Bronchial epithelial cell (primary cell): ENCODE measurements around the gene ADCY6. TPM values are rescaled to one million over a fixed set of nuclear protein-coding genes. Genes with fewer than 3 reads are reported as not detected.

ENCODE experiments used
- DNase-seq: peaks from one replicate; pipeline ENCODE4 v3.0.0-alpha.2; 2010; ENCODE audit warnings: low read depth
- FAIRE-seq: peaks from 2 replicates; lab custom pipeline; 2011; peaks lifted over from hg19 to GRCh38; lab: Jason Lieb, UNC
- H3K27me3 ChIP-seq: 2 replicates; pipeline ENCODE4 v1.5.1; 2011; ENCODE audit warnings: low read length; ENCODE audit not compliant: control insufficient read depth, insufficient read depth
- H3K36me3 ChIP-seq: 2 replicates; pipeline ENCODE4 v1.5.1; 2011; ENCODE audit warnings: low read length; ENCODE audit not compliant: control insufficient read depth, insufficient read depth
- H3K4me3 ChIP-seq: 2 replicates; pipeline ENCODE4 v1.5.1; 2011; ENCODE audit warnings: mild to moderate bottlenecking, low read depth, low read length, control low read depth
- CTCF ChIP-seq: IDR thresholded peaks from 2 replicates; pipeline ENCODE4 v1.5.1; 2011; ENCODE audit warnings: mild to moderate bottlenecking, moderate library complexity, low read length, control low read depth, inconsistent platforms; ENCODE audit not compliant: insufficient read depth, severe bottlenecking
- total RNA-seq: library from RNA; depleted of rRNA; stranded (reverse); fragments of >200 nt; gene quantifications from 2 replicates; pipeline ENCODE4 v1.2.1, GENCODE V29; 2014

Gene ADCY6
- total RNA-seq, 1 donor from 2014 or later, result 13.4 TPM

DNA sequence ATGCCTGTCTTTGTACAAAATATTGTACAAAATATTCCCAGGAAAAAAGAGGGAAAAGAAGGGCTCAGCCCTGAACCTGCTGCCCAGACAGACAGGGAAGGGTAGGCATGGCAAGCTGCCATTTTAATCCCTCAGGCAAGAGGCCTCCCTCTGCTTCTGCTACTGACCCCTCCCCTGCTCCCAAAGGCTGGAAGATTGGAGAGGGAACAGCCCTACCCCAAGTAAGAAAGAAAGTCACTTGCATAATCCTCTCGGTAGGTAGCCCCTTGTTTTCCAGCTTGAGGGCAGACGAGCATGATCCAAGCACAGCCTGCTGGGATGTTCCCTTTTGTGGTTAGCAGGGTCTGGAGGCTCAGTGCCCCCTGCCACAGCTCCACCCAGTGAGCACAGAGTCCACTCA lies 20.7 kb downstream of the ADCY6 start:
- no peak for FAIRE-seq
- DNase-seq, result no peak
- TF ChIP-seq CTCF, result no peak
- H3K4me3 ChIP-seq, result no peak overlapping the region
- peaks cover 17% of the 10 kb centered on the region for H3K36me3 ChIP-seq
- H3K27me3 ChIP-seq, result no peaks in the 10 kb centered on the region

DNA sequence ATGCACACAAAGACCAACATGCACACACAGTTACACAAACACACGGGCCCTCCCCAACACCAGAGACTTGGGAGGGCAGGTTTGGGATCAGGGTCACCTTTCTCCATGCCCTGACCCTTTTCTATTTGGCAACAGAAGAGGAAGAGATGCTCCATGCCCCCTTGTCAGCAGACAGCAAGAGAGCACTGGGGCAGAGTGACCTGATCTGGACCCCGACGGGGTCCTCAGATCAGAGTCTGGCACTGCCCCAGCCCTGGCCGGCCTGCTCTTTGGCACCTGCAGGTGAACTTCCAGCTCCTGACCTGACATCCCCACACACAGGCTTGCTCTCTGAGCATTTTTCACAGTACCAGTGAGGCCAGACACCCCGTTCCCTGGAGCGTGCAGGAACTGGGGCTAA lies 21.4 kb downstream of the ADCY6 start:
- Histone ChIP-seq H3K36me3 (peaks cover 16% of the 10 kb centered on the region), H3K4me3 (no peak overlapping the region), H3K27me3 (no peaks in the 10 kb centered on the region)
- FAIRE-seq (no peak), DNase-seq (no peak)
- no peak for TF ChIP-seq CTCF

DNA sequence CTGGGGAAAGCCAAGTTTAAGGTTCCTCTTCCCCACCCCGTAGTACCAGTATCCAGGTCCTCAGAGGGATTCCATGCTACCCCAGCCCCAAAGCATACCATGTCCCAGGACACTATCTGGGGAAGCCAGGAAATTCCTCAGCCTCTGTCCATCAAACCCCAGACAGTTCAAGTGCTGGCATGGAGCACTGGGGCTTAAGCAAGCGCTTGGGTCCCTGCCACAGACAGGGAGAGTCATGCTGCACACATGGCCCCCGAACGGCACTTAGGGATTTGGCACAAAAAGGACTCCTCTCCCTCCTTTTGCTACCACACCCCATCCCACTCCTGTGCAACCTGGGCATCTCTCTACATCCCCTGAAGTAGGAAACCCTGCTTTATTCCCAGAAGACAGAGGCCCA lies 21.8 kb downstream of the ADCY6 start:
- peaks cover 15% of the 10 kb centered on the region for H3K36me3 ChIP-seq
- DNase-seq (no peak), FAIRE-seq (no peak)
- H3K27me3 ChIP-seq, result no peaks in the 10 kb centered on the region
- H3K4me3 ChIP-seq, result no peak overlapping the region
- TF ChIP-seq CTCF, result no peak

- no peak for DNase-seq
- no peak for FAIRE-seq
- Histone ChIP-seq H3K27me3 (no peaks in the 10 kb centered on the region), H3K4me3 (no peak overlapping the region), H3K36me3 (peaks cover 7% of the 10 kb centered on the region)
- TF ChIP-seq CTCF, result no peak
Observed at GRCh38 chr12:48765753-48766162, 23.1 kb downstream of the ADCY6 start.

DNA sequence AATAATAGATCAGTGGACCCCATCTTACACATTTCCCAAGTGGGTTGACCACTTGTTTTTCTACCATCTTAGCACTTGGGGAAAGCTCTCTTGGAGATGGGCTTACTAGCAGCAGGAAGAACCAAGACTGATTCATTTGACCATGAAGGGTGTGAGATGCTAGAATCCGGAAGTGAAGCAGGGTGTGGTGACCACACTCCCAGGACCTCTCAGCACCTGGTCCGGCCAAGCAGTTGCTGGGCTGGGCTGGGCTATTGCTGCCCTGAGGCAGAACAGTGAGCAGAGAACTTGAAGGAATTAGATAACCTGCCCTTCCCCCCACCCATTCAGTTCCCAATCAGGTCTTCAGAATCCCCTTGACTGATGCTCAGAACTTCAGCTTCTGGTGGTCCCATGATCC lies 24.4 kb downstream of the ADCY6 start:
- Histone ChIP-seq H3K4me3 (no peak overlapping the region), H3K36me3 (peaks cover 5% of the 10 kb centered on the region), H3K27me3 (no peaks in the 10 kb centered on the region)
- DNase-seq (peak; percentile 49), FAIRE-seq (peak; percentile 76)
- TF ChIP-seq CTCF, result no peak

DNA sequence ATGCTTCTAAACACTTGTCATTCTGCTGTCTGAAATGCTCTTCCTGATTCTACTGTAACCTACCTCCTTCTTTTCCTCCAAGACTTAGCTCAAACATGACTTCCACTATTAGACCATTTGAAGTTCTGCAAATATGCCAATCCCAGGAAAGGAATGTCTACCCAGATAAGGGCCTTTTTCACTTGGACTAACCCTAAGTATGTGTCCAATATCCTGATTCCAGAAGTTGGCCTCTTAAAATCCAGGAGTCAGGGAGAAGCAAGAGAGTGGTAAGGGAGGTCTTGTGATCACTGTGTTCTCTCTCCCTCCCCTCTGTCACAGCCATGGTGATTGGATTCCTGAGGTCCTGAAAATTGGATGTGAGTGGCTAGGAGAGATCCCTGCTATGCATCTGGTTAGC lies 30.2 kb downstream of the ADCY6 start:
- FAIRE-seq, result no peak
- DNase-seq, result no peak
- H3K36me3 ChIP-seq, result no peaks in the 10 kb centered on the region
- H3K27me3 ChIP-seq, result no peaks in the 10 kb centered on the region
- TF ChIP-seq CTCF, result no peak
- no peak overlapping the region for H3K4me3 ChIP-seq
